Caco-2 (cell line): ENCODE measurements around the gene RHOT2. TPM values are rescaled to one million over a fixed set of nuclear protein-coding genes. Genes with fewer than 3 reads are reported as not detected.
A peak's percentile ranks its signal among the peaks of the same experiment; 100 is the strongest.

Source experiments
- BruUV-seq: library from RNA; stranded (reverse); fragments of 400-500 nt; replicated peaks from 2 replicates; lab custom pipeline; 2021; lab: Mats Ljungman, UMichigan
- CTCF ChIA-PET: fragments of 300-600 bp; sonication (Branson Sonifier 250); formaldehyde crosslinking; loops from one replicate; lab custom pipeline; 2022; ENCODE audit warnings: antibody characterized with exemption; lab: Charles Lee
- POLR2A ChIA-PET: fragments of 300-600 bp; sonication (Branson Sonifier 250); formaldehyde crosslinking; loops from one replicate; lab custom pipeline; 2022; ENCODE audit warnings: antibody characterized with exemption; lab: Charles Lee
- DNase-seq, 2 experiments: peaks; one replicate each; pipeline versions ENCODE4 v3.0.0 to v3.0.0-alpha.2; 2020 to 2022
- H3K27me3 ChIP-seq: replicated peaks from 2 replicates; pipeline ENCODE4 v1.6.0; 2011; ENCODE audit warnings: low read length; ENCODE audit not compliant: control insufficient read depth, insufficient read depth
- H3K36me3 ChIP-seq: 2 replicates; pipeline ENCODE4 v1.5.1; 2011; ENCODE audit warnings: low read length; ENCODE audit not compliant: control insufficient read depth, insufficient read depth
- H3K4me1 ChIP-seq: fragments of 250-450 bp; sonication (Bioruptor Pico); 2 replicates; pipeline ENCODE4 v1.5.1; 2020; ENCODE audit warnings: mild to moderate bottlenecking
- H3K4me3 ChIP-seq: 2 replicates; pipeline ENCODE4 v1.5.1; 2011; ENCODE audit warnings: low read depth, mild to moderate bottlenecking, control low read depth, low read length
- H3K9me3 ChIP-seq: fragments of 250-450 bp; sonication (Bioruptor Pico); 2 replicates; pipeline ENCODE4 v1.5.1; 2020; ENCODE audit warnings: mild to moderate bottlenecking, moderate library complexity
- H3K27ac Mint-ChIP-seq: one replicate; pipeline ENCODE4 v1.8.0; 2022; ENCODE audit warnings: mixed read lengths; ENCODE audit not compliant: unreplicated experiment
- H3K27me3 Mint-ChIP-seq: one replicate; pipeline ENCODE4 v1.8.0; 2022; ENCODE audit warnings: mixed read lengths; ENCODE audit not compliant: insufficient read depth, unreplicated experiment
- H3K36me3 Mint-ChIP-seq: one replicate; pipeline ENCODE4 v1.8.0; 2022; ENCODE audit warnings: mild to moderate bottlenecking, mixed read lengths; ENCODE audit not compliant: insufficient read depth, unreplicated experiment
- H3K4me1 Mint-ChIP-seq: one replicate; pipeline ENCODE4 v1.8.0; 2022; ENCODE audit warnings: low read depth, mixed read lengths; ENCODE audit not compliant: unreplicated experiment
- H3K4me3 Mint-ChIP-seq: one replicate; pipeline ENCODE4 v1.8.0; 2022; ENCODE audit warnings: mild to moderate bottlenecking, moderate library complexity, mixed read lengths; ENCODE audit not compliant: unreplicated experiment
- H3K9me3 Mint-ChIP-seq: one replicate; pipeline ENCODE4 v1.8.0; 2022; ENCODE audit warnings: mixed read lengths; ENCODE audit not compliant: unreplicated experiment
- CTCF ChIP-seq, 2 experiments: fragments of 200-600 bp in 1 of 2; IDR thresholded peaks; 1 replicate in 1 of 2; 2 replicates in 1 of 2; pipeline versions ENCODE4 v1.5.1 to v1.8.0; 2011 to 2022; ENCODE audit warnings: antibody characterized with exemption in 1 of 2, control low read depth in 1 of 2, inconsistent platforms in 1 of 2, low read depth in 1 of 2, low read length in 1 of 2, mild to moderate bottlenecking in 1 of 2, moderate library complexity in 1 of 2; ENCODE audit not compliant: insufficient read depth in 1 of 2, severe bottlenecking in 1 of 2, unreplicated experiment in 1 of 2
- intact Hi-C: fragments of 100-400 bp; cut with micrococcal nuclease; formaldehyde crosslinking; loops from one replicate; pipeline ENCODE4 v1.10.0; 2022; ENCODE audit not compliant: unreplicated experiment
- total RNA-seq: library from RNA; stranded (reverse); gene quantifications from 2 replicates; pipeline ENCODE4 v1.2.3, GENCODE V29; 2022

Gene RHOT2
- total RNA-seq, 1 experiment from 2014 or later: 96.7 TPM

- Histone ChIP-seq H3K9me3 (no peaks in the 10 kb centered on the region), H3K27me3 (no peaks in the 10 kb centered on the region; the same call in 1 of the 2 replicates), H3K4me3 (no peak overlapping the region), H3K4me1 (peaks cover 7% of the 10 kb centered on the region), H3K36me3 (no peaks in the 10 kb centered on the region)
- H3K9me3 Mint-ChIP-seq: no peaks in the 10 kb centered on the region
- no peak for DNase-seq
- no peak for TF ChIP-seq CTCF (IDR thresholded peaks at IDR 0.05; ENCODE audit: insufficient read depth in 1 of 2, low read depth in 1 of 2, low read length in 1 of 2, severe bottlenecking in 1 of 2, unreplicated experiment in 1 of 2)
- ChIA-PET CTCF (interaction anchor here (0.6 kb wide), 1 partner anchor 13 kb away, joined by 3 read pairs; no protein-coding TSS in a partner anchor), POLR2A (no interaction called here)
- H3K36me3 Mint-ChIP-seq: peaks cover 19% of the 10 kb centered on the region
- H3K4me3 Mint-ChIP-seq: no peak overlapping the region
- BruUV-seq: no TSS peak
- H3K27ac Mint-ChIP-seq: no peak overlapping the region
- intact Hi-C loops: no loop called here
- H3K27me3 Mint-ChIP-seq: peaks cover 9% of the 10 kb centered on the region
- no peaks in the 10 kb centered on the region for H3K4me1 Mint-ChIP-seq
These were observed 31.2 kb downstream of the RHOT2 start for GRCh38 chr16:698911-699671.

DNA sequence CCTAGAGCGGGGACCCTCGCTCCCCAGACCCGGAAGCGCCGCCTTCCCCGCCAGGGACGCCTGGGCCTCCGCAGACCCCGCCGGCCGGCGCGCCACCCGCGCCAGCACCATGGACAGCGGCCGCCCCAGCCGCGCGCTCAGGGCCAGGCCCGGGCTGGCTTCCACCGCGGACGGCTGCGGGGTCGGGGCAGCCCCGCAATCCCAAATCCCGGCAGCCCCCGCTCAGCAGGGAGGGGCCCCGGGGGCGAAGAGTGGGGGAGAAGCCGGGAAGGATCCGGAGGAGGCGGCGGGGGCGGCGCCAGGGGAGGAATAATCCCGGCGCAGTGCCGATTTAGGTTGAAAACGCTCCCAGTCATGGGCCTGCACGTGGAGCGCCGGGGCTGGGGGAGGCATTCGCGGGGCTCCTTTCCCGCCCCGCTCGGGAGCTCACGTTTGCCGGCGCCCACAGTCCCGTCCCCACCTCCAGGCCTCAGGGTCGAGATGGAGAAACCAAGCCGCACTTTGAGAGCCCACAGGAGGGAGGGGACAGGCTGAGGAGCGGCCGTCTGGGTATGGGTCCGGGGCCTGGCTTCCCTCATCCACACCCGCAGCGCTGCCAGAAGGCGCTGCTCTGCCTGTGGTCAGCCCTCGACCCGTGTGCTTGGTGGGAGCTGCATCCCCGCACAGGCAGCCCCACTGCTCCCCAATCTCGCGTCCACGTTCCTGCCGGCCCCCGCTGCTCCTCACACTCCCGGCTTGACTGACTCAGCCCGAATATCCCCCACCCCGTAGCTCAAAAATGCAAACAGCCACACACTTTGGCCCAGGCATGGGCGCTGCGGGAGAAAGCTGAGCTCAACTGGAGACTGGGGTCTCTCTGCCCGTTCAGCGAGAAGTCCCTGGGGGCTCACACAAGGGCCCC is 33.0 kb downstream of the RHOT2 start:
- H3K36me3 ChIP-seq: no peaks in the 10 kb centered on the region
- CTCF ChIA-PET: no interaction called here
- intact Hi-C loops: no loop called here
- no peaks in the 10 kb centered on the region for H3K9me3 ChIP-seq
- TF ChIP-seq CTCF (IDR thresholded peaks at IDR 0.05; ENCODE audit: insufficient read depth in 1 of 2, low read depth in 1 of 2, low read length in 1 of 2, severe bottlenecking in 1 of 2, unreplicated experiment in 1 of 2): no peak
- no peaks in the 10 kb centered on the region for H3K9me3 Mint-ChIP-seq
- H3K4me1 Mint-ChIP-seq: no peaks in the 10 kb centered on the region
- no TSS peak for BruUV-seq
- peaks cover 6% of the 10 kb centered on the region for H3K36me3 Mint-ChIP-seq
- peak in 1 of 2 experiments; percentile 75 for DNase-seq
- peaks cover 5% of the 10 kb centered on the region for H3K4me1 ChIP-seq
- no peaks in the 10 kb centered on the region; the same call in none of the 2 replicates for H3K27me3 ChIP-seq
- H3K4me3 Mint-ChIP-seq: no peak overlapping the region
- H3K27ac Mint-ChIP-seq: no peak overlapping the region
- peaks cover 9% of the 10 kb centered on the region for H3K27me3 Mint-ChIP-seq
- no peak overlapping the region for H3K4me3 ChIP-seq
- POLR2A ChIA-PET: no interaction called here

GRCh38 chr16:702341-702740 is 34.4 kb downstream of the RHOT2 start:
- H3K27me3 Mint-ChIP-seq: peaks cover 9% of the 10 kb centered on the region
- H3K4me1 Mint-ChIP-seq: no peaks in the 10 kb centered on the region
- BruUV-seq: no TSS peak
- ChIA-PET POLR2A (no interaction called here), CTCF (no interaction called here)
- Histone ChIP-seq H3K27me3 (no peaks in the 10 kb centered on the region; the same call in none of the 2 replicates), H3K9me3 (no peaks in the 10 kb centered on the region), H3K36me3 (no peaks in the 10 kb centered on the region), H3K4me1 (peaks cover 5% of the 10 kb centered on the region), H3K4me3 (no peak overlapping the region)
- intact Hi-C loops: no loop called here
- no peak for TF ChIP-seq CTCF (IDR thresholded peaks at IDR 0.05; ENCODE audit: insufficient read depth in 1 of 2, low read depth in 1 of 2, low read length in 1 of 2, severe bottlenecking in 1 of 2, unreplicated experiment in 1 of 2)
- peaks cover 6% of the 10 kb centered on the region for H3K36me3 Mint-ChIP-seq
- H3K9me3 Mint-ChIP-seq: no peaks in the 10 kb centered on the region
- H3K4me3 Mint-ChIP-seq: no peak overlapping the region
- DNase-seq: no peak
- H3K27ac Mint-ChIP-seq: no peak overlapping the region
